PFSK-1 (cell line): ENCODE data around the gene KRT27.

ENCODE experiments used
- POLR2AphosphoS5 ChIP-seq: IDR thresholded peaks from 2 replicates; pipeline ENCODE4 v1.6.1; 2012; ENCODE audit warnings: low read depth, mild to moderate bottlenecking, control low read depth, low read length, moderate library complexity
- REST ChIP-seq, 2 experiments: IDR thresholded peaks; 2 replicates each; pipeline versions ENCODE4 v1.6.1 to v1.8.0; 2011 to 2012; ENCODE audit warnings: low read depth in 2 of 2, low read length in 2 of 2, control low read depth in 1 of 2, inconsistent platforms in 1 of 2, mild to moderate bottlenecking in 1 of 2, moderate library complexity in 1 of 2; ENCODE audit not compliant: insufficient read depth in 1 of 2
- SIN3A ChIP-seq: IDR thresholded peaks from 2 replicates; pipeline ENCODE4 v1.6.1; 2012; ENCODE audit warnings: mild to moderate bottlenecking, low read length, moderate library complexity, borderline replicate concordance; ENCODE audit not compliant: insufficient read depth

DNA sequence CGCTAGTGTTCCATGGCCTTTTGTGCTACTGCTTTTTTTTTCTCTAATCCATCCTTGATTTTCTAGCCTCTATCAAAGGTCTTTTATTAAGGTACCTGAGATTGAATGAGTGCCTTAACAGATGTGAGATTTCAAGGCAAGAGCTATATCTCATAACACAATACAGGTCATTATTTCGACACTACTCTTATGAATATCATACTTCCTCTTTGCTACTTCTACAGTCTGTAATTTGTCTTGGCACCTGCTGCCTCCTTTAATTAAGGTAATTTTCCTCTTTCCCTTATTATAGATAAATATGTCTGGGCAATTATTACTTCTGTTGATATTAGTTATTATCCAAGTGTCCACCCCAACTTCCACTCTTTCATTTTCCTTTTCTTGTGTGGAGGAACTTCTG, 12.1 kb upstream of the KRT27 start:
- TF ChIP-seq REST (IDR thresholded peaks at IDR 0.05; ENCODE audit: insufficient read depth in 1 of 2, low read depth in 2 of 2, low read length in 2 of 2): no peak
- TF ChIP-seq POLR2AphosphoS5: no peak
- no peak for TF ChIP-seq SIN3A
